ENCODE data around the gene RAB25. TPM values are rescaled to one million over a fixed set of nuclear protein-coding genes. Genes with fewer than 3 reads are reported as not detected.

RAB25 gene
- total and polyA plus RNA-seq, 2 of the 13 experiments (the other 11 are each of a cell fraction or from before 2014, with no cell fraction given): 0.20 to 0.22 TPM

DNA sequence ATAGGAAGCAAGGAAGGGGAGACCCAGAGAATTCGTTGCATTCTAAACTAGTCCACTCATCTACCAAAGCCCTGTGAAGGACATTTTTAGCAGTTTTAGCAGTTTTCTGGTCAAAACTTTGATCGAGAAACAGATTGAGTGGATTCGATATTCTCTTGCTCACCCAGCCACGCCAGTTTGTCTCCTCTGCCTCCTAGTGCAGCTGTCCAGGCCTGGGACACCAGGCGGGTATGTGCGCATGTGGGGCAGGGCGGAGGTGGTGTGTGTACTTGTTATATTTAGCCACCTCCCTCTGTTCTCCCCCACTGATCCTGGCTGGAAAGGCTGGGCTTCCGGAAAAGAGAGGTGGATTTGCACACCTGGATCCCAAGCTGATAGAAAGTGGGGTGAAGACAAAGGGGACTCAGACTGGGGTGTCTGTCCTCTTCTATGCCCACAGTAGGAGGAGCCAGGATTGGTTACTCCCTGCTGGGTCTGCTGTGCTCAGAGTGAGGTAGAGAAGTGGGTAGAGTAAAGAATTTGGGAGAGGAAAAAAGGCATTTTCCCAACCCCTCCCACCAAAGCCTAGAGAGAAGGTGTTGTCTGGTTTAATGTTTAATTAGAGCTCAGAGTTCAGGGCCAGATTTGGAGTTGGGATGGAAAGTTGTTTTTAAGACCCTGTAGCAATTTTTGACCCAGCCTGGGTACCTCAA is 57.4 kb downstream of the RAB25 start (continued):
- TF ChIP-seq PITX1 (CRISPR knock-in tag; IDR thresholded peaks at IDR 0.05): peak; percentile 58
- TF ChIP-seq ZC3H13 (CRISPR knock-in tag; IDR thresholded peaks at IDR 0.05): peak; percentile 57; the same call in 1 of the 2 replicates
- TF ChIP-seq, protein P1, sequence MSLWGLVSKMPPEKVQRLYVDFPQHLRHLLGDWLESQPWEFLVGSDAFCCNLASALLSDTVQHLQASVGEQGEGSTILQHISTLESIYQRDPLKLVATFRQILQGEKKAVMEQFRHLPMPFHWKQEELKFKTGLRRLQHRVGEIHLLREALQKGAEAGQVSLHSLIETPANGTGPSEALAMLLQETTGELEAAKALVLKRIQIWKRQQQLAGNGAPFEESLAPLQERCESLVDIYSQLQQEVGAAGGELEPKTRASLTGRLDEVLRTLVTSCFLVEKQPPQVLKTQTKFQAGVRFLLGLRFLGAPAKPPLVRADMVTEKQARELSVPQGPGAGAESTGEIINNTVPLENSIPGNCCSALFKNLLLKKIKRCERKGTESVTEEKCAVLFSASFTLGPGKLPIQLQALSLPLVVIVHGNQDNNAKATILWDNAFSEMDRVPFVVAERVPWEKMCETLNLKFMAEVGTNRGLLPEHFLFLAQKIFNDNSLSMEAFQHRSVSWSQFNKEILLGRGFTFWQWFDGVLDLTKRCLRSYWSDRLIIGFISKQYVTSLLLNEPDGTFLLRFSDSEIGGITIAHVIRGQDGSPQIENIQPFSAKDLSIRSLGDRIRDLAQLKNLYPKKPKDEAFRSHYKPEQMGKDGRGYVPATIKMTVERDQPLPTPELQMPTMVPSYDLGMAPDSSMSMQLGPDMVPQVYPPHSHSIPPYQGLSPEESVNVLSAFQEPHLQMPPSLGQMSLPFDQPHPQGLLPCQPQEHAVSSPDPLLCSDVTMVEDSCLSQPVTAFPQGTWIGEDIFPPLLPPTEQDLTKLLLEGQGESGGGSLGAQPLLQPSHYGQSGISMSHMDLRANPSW (CRISPR knock-in tag; IDR thresholded peaks at IDR 0.05; ENCODE audit: borderline replicate concordance): no peak
- no peak for TF ChIP-seq SMARCE1 (IDR thresholded peaks at IDR 0.05; ENCODE audit: borderline replicate concordance)
- TF ChIP-seq ZNF660 (CRISPR knock-in tag; IDR thresholded peaks at IDR 0.05; ENCODE audit: borderline replicate concordance, low read depth): no peak
- no peak for TF ChIP-seq TBL1XR1 (IDR thresholded peaks at IDR 0.05; ENCODE audit: borderline replicate concordance, low read length, partially characterized antibody)
- TF ChIP-seq, protein P2, sequence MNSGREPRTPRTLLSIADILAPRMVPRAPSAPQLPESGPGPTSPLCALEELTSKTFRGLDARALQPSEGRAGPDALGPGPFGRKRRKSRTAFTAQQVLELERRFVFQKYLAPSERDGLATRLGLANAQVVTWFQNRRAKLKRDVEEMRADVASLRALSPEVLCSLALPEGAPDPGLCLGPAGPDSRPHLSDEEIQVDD (CRISPR knock-in tag; IDR thresholded peaks at IDR 0.05; ENCODE audit: borderline replicate concordance): no peak
- TF ChIP-seq ZMYM4 (CRISPR knock-in tag; IDR thresholded peaks at IDR 0.05): no peak
- TF ChIP-seq, protein P3, sequence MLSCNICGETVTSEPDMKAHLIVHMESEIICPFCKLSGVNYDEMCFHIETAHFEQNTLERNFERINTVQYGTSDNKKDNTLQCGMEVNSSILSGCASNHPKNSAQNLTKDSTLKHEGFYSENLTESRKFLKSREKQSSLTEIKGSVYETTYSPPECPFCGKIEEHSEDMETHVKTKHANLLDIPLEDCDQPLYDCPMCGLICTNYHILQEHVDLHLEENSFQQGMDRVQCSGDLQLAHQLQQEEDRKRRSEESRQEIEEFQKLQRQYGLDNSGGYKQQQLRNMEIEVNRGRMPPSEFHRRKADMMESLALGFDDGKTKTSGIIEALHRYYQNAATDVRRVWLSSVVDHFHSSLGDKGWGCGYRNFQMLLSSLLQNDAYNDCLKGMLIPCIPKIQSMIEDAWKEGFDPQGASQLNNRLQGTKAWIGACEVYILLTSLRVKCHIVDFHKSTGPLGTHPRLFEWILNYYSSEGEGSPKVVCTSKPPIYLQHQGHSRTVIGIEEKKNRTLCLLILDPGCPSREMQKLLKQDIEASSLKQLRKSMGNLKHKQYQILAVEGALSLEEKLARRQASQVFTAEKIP (CRISPR knock-in tag; IDR thresholded peaks at IDR 0.05; ENCODE audit: borderline replicate concordance): no peak
- TF ChIP-seq SMAD9 (CRISPR knock-in tag; IDR thresholded peaks at IDR 0.05): no peak
- TF ChIP-seq ZNF205 (CRISPR knock-in tag; IDR thresholded peaks at IDR 0.05): 0 out of 2 replicates have a peak, but pooled peaks have one; percentile 32
- no peak for TF ChIP-seq ZNF557 (CRISPR knock-in tag; IDR thresholded peaks at IDR 0.05)
- TF ChIP-seq ZNF563 (CRISPR knock-in tag; IDR thresholded peaks at IDR 0.05): no peak; the same call in 1 of the 2 replicates
- no peak for TF ChIP-seq CAMTA2 (CRISPR knock-in tag; IDR thresholded peaks at IDR 0.05; ENCODE audit: borderline replicate concordance)
- no peak for TF ChIP-seq ZNF598 (CRISPR knock-in tag; IDR thresholded peaks at IDR 0.05; ENCODE audit: borderline replicate concordance)
- TF ChIP-seq NCOR1 (IDR thresholded peaks at IDR 0.05; ENCODE audit: borderline replicate concordance, low read length): peak; percentile 19; the same call in 1 of the 2 replicates
- TF ChIP-seq, protein P4, sequence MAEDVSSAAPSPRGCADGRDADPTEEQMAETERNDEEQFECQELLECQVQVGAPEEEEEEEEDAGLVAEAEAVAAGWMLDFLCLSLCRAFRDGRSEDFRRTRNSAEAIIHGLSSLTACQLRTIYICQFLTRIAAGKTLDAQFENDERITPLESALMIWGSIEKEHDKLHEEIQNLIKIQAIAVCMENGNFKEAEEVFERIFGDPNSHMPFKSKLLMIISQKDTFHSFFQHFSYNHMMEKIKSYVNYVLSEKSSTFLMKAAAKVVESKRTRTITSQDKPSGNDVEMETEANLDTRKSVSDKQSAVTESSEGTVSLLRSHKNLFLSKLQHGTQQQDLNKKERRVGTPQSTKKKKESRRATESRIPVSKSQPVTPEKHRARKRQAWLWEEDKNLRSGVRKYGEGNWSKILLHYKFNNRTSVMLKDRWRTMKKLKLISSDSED (CRISPR knock-in tag; IDR thresholded peaks at IDR 0.05): no peak
- TF ChIP-seq, protein P5, sequence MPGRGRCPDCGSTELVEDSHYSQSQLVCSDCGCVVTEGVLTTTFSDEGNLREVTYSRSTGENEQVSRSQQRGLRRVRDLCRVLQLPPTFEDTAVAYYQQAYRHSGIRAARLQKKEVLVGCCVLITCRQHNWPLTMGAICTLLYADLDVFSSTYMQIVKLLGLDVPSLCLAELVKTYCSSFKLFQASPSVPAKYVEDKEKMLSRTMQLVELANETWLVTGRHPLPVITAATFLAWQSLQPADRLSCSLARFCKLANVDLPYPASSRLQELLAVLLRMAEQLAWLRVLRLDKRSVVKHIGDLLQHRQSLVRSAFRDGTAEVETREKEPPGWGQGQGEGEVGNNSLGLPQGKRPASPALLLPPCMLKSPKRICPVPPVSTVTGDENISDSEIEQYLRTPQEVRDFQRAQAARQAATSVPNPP (CRISPR knock-in tag; IDR thresholded peaks at IDR 0.05): no peak
- TF ChIP-seq HMG20B (CRISPR knock-in tag; conservative IDR thresholded peaks at IDR 0.05): no peak
- TF ChIP-seq NR2F2 (IDR thresholded peaks at IDR 0.05; ENCODE audit: borderline replicate concordance, low read depth): no peak; the same call in 1 of the 2 replicates
- TF ChIP-seq ZSCAN21 (CRISPR knock-in tag; IDR thresholded peaks at IDR 0.05; ENCODE audit: borderline replicate concordance): no peak
- no peak for TF ChIP-seq ATF1 (CRISPR knock-in tag; IDR thresholded peaks at IDR 0.05)
- no peak for TF ChIP-seq KDM4B (CRISPR knock-in tag; IDR thresholded peaks at IDR 0.05)
- TF ChIP-seq CCDC6 (CRISPR knock-in tag; IDR thresholded peaks at IDR 0.05): no peak
